Keratinocyte (primary cell): ENCODE measurements around the gene LATS2. TPM values are rescaled to one million over a fixed set of nuclear protein-coding genes. Genes with fewer than 3 reads are reported as not detected.
A peak's percentile ranks its signal among the peaks of the same experiment; 100 is the strongest.

Source experiments
- DNase-seq: peaks from one replicate; pipeline ENCODE4 v3.0.0-alpha.2; 2011; ENCODE audit warnings: low read depth, missing footprints, low spot score
- FAIRE-seq: peaks from 2 replicates; lab custom pipeline; 2011; peaks lifted over from hg19 to GRCh38; lab: Jason Lieb, UNC
- H2AFZ ChIP-seq: 2 replicates; pipeline ENCODE4 v1.6.0; 2012; ENCODE audit warnings: low read length, control low read depth, inconsistent platforms; ENCODE audit not compliant: control insufficient read depth
- H3K27ac ChIP-seq: 2 replicates; pipeline ENCODE4 v1.5.1; 2011; ENCODE audit warnings: low read length; ENCODE audit not compliant: control insufficient read depth, insufficient read depth
- H3K27me3 ChIP-seq: 3 replicates; pipeline ENCODE4 v1.6.0; 2011; ENCODE audit warnings: low read length; ENCODE audit not compliant: control insufficient read depth, insufficient read depth; ENCODE audit errors: extremely low read depth
- H3K36me3 ChIP-seq, 2 experiments: 2 replicates in 1 of 2; 3 replicates in 1 of 2; pipeline ENCODE4 v1.5.1; 2011; ENCODE audit warnings: low read length in 2 of 2, mild to moderate bottlenecking in 1 of 2; ENCODE audit not compliant: control insufficient read depth in 2 of 2, insufficient read depth in 2 of 2; ENCODE audit errors: extremely low read depth in 1 of 2
- H3K4me1 ChIP-seq: 3 replicates; pipeline ENCODE4 v1.5.1; 2011; ENCODE audit warnings: low read length; ENCODE audit not compliant: control insufficient read depth, insufficient read depth; ENCODE audit errors: extremely low read depth
- H3K4me2 ChIP-seq: 3 replicates; pipeline ENCODE4 v1.6.0; 2011; ENCODE audit warnings: low read depth, low read length; ENCODE audit not compliant: control insufficient read depth, insufficient read depth; ENCODE audit errors: extremely low read depth
- H3K4me3 ChIP-seq, 3 experiments: fragments of 200-600 bp in 1 of 3; sonication (generic) in 1 of 3; 2 replicates in 2 of 3; 3 replicates in 1 of 3; pipeline ENCODE4 v1.5.1; 2011 to 2016; ENCODE audit warnings: low read length in 3 of 3, mild to moderate bottlenecking in 3 of 3, control low read depth in 2 of 3, inconsistent platforms in 1 of 3, low read depth in 1 of 3, mixed read lengths in 1 of 3, mixed run types in 1 of 3, moderate library complexity in 1 of 3; ENCODE audit not compliant: control insufficient read depth in 2 of 3, insufficient read depth in 2 of 3; ENCODE audit errors: extremely low read depth in 1 of 3
- H3K79me2 ChIP-seq: 2 replicates; pipeline ENCODE4 v1.6.0; 2012; ENCODE audit warnings: low read length; ENCODE audit not compliant: control insufficient read depth, insufficient read depth
- H3K9ac ChIP-seq: 3 replicates; pipeline ENCODE4 v1.6.0; 2011; ENCODE audit warnings: low read length; ENCODE audit not compliant: control insufficient read depth, insufficient read depth; ENCODE audit errors: extremely low read depth
- H3K9me1 ChIP-seq: 3 replicates; pipeline ENCODE4 v1.6.0; 2011; ENCODE audit warnings: low read length; ENCODE audit not compliant: control insufficient read depth, insufficient read depth; ENCODE audit errors: extremely low read depth
- H3K9me3 ChIP-seq: 2 replicates; pipeline ENCODE4 v1.5.1; 2012; ENCODE audit warnings: low read depth, low read length; ENCODE audit not compliant: control insufficient read depth
- H4K20me1 ChIP-seq: 3 replicates; pipeline ENCODE4 v1.6.0; 2011; ENCODE audit warnings: low read length; ENCODE audit not compliant: control insufficient read depth, insufficient read depth; ENCODE audit errors: extremely low read depth
- CTCF ChIP-seq, 3 experiments: IDR thresholded peaks in 1 of 3; conservative IDR thresholded peaks in 1 of 3; optimal IDR thresholded peaks in 1 of 3; 2 replicates in 2 of 3; 3 replicates in 1 of 3; pipeline versions ENCODE3 to v1.5.1; 2011; ENCODE audit warnings: low read length in 3 of 3, mild to moderate bottlenecking in 3 of 3, moderate library complexity in 2 of 3, control low read depth in 1 of 3, inconsistent platforms in 1 of 3; ENCODE audit not compliant: insufficient read depth in 2 of 3; ENCODE audit errors: extremely low read depth in 1 of 3
- EZH2 ChIP-seq: IDR thresholded peaks from one replicate; pipeline ENCODE4 v1.6.1; 2012; ENCODE audit warnings: inconsistent platforms, mild to moderate bottlenecking, low read length, moderate library complexity
- dilution Hi-C: fragments of 300-500 bp; cut with MboI; formaldehyde crosslinking; loops from one replicate; pipeline ENCODE4 v1.7.0; 2020; ENCODE audit warnings: low sequenced_read_pairs; ENCODE audit not compliant: extremely low pct_ligation_motif_present
- polyA plus RNA-seq, 5 experiments: library from polyadenylated mRNA; depleted of rRNA in 3 of 5; stranded (reverse) in 3 of 5; stranded (forward) in 1 of 5; unstranded in 1 of 5; fragments of >200 nt; gene quantifications; 1 replicate in 1 of 5; 2 replicates in 3 of 5; 3 replicates in 1 of 5; pipeline versions ENCODE4 v1.2.1 to v1.2.3, GENCODE V29; 2011 to 2012; ENCODE audit warnings: missing spikeins in 2 of 5, low read depth in 1 of 5, low replicate concordance in 1 of 5

The LATS2 gene
- polyA plus RNA-seq, 1 donor (not counting 4 experiments of a cell fraction or from before 2014, with no cell fraction given) = 6.7 TPM

- no peak overlapping the region for H3K27ac ChIP-seq
- no peaks in the 10 kb centered on the region for H3K27me3 ChIP-seq
- H3K9ac ChIP-seq = no peak overlapping the region
- FAIRE-seq (no peak), DNase-seq (no peak)
- TF ChIP-seq CTCF (optimal IDR thresholded peaks at IDR 0.05 in 1 of 3, IDR thresholded peaks at IDR 0.05 in 1 of 3, conservative IDR thresholded peaks at IDR 0.05 in 1 of 3; ENCODE audit: extremely low read depth in 1 of 3, insufficient read depth in 2 of 3, low read length in 3 of 3) (no peak), EZH2 (no peak)
- peaks cover 19% of the 10 kb centered on the region for H3K4me1 ChIP-seq
- H3K4me2 ChIP-seq = peak overlapping the region; percentile 70
- H3K36me3 ChIP-seq = no peaks in the 10 kb centered on the region
- dilution Hi-C loops = no loop called here
- H3K79me2 ChIP-seq = no peaks in the 10 kb centered on the region
- no peaks in the 10 kb centered on the region for H4K20me1 ChIP-seq
- H3K4me3 ChIP-seq = no peak overlapping the region
- H2AFZ ChIP-seq = no peak overlapping the region
- H3K9me1 ChIP-seq = no peaks in the 10 kb centered on the region
- no peaks in the 10 kb centered on the region for H3K9me3 ChIP-seq
These were observed 13.6 kb upstream of the LATS2 start for GRCh38 chr13:21075011-21075378.

GRCh38 chr13:21074546-21074945, 13.2 kb upstream of the LATS2 start:
- no peaks in the 10 kb centered on the region for H3K9me3 ChIP-seq
- no peak overlapping the region for H3K27ac ChIP-seq
- H3K4me1 ChIP-seq = peaks cover 19% of the 10 kb centered on the region
- no peaks in the 10 kb centered on the region for H3K9me1 ChIP-seq
- H3K9ac ChIP-seq = no peak overlapping the region
- no peak for DNase-seq
- no peaks in the 10 kb centered on the region for H3K36me3 ChIP-seq
- H3K27me3 ChIP-seq = no peaks in the 10 kb centered on the region
- dilution Hi-C loops = no loop called here
- TF ChIP-seq EZH2 = no peak
- TF ChIP-seq CTCF (optimal IDR thresholded peaks at IDR 0.05 in 1 of 3, IDR thresholded peaks at IDR 0.05 in 1 of 3, conservative IDR thresholded peaks at IDR 0.05 in 1 of 3; ENCODE audit: extremely low read depth in 1 of 3, insufficient read depth in 2 of 3, low read length in 3 of 3) = no peak
- peak overlapping the region; percentile 19 for H3K4me2 ChIP-seq
- FAIRE-seq = no peak
- no peaks in the 10 kb centered on the region for H3K79me2 ChIP-seq
- H3K4me3 ChIP-seq = no peak overlapping the region
- H2AFZ ChIP-seq = peak overlapping the region; percentile 56
- no peaks in the 10 kb centered on the region for H4K20me1 ChIP-seq
